ENCODE data around the gene EEF1E1.

The EEF1E1 gene

GRCh38 chr6:8088886-8089285, 13.5 kb downstream of the EEF1E1 start:
- H3K9me3 ChIP-seq (ENCODE audit: insufficient read depth, low read depth, low read length) = peaks cover 4% of the 10 kb centered on the region
- peaks cover 10 to 22% of the 10 kb centered on the region in 2 experiments for H3K36me3 ChIP-seq (ENCODE audit: control insufficient read depth in 1 of 2, insufficient read depth in 2 of 2, low read length in 2 of 2)
- no peak overlapping the region for H2BK5ac ChIP-seq (ENCODE audit: low read depth, low read length, poor library complexity)
- DNase-seq = no peak
- H2AFZ ChIP-seq (ENCODE audit: insufficient read depth, low read length, poor library complexity) = no peak overlapping the region
- H2AK5ac ChIP-seq (ENCODE audit: low read length) = no peak overlapping the region
- H3K79me1 ChIP-seq (ENCODE audit: low read length) = no peaks in the 10 kb centered on the region
- H3K18ac ChIP-seq (ENCODE audit: low read length) = no peak overlapping the region
- WGBS (ENCODE audit: extremely low coverage, insufficient coverage, insufficient read length) = no CpG with 5 or more reads among the region's 2 CpGs
- H3K4ac ChIP-seq (ENCODE audit: low read depth, low read length) = no peak overlapping the region
- H4K12ac ChIP-seq (ENCODE audit: low read depth, low read length) = no peak overlapping the region
- no peaks in the 10 kb centered on the region for H3K79me2 ChIP-seq (ENCODE audit: control insufficient read depth, insufficient read depth, low read length, poor library complexity)
- H3K4me3 ChIP-seq (ENCODE audit: low read depth, low read length) = no peak overlapping the region
- no peak overlapping the region for H4K91ac ChIP-seq (ENCODE audit: low read depth, low read length)
- H3K4me2 ChIP-seq (ENCODE audit: low read length) = no peak overlapping the region
- H2BK12ac ChIP-seq (ENCODE audit: low read length) = no peak overlapping the region
- H4K8ac ChIP-seq (ENCODE audit: low read depth, low read length) = no peak overlapping the region
- H3K27me3 ChIP-seq (ENCODE audit: insufficient read depth, low read length) = no peaks in the 10 kb centered on the region
- H2BK120ac ChIP-seq (ENCODE audit: insufficient read depth, low read length, poor library complexity) = no peak overlapping the region
- H3K27ac ChIP-seq (ENCODE audit: low read depth, low read length) = no peak overlapping the region
- H3K14ac ChIP-seq (ENCODE audit: low read length) = no peak overlapping the region
- no peaks in the 10 kb centered on the region for H3K4me1 ChIP-seq (ENCODE audit: control insufficient read depth in 1 of 2, insufficient read depth in 2 of 2, low read length in 2 of 2)
- no peak overlapping the region for H3K9ac ChIP-seq (ENCODE audit: low read length)
- H3K23ac ChIP-seq (ENCODE audit: low read length) = no peak overlapping the region

- H3K36me3 ChIP-seq (ENCODE audit: control insufficient read depth in 1 of 2, insufficient read depth in 2 of 2, low read length in 2 of 2) = peaks cover 7 to 22% of the 10 kb centered on the region in 2 experiments
- H3K4me1 ChIP-seq (ENCODE audit: control insufficient read depth in 1 of 2, insufficient read depth in 2 of 2, low read length in 2 of 2) = no peaks in the 10 kb centered on the region
- no CpG with 5 or more reads among the region's 5 CpGs for WGBS (ENCODE audit: extremely low coverage, insufficient coverage, insufficient read length)
- H2AFZ ChIP-seq (ENCODE audit: insufficient read depth, low read length, poor library complexity) = no peak overlapping the region
- peaks cover 4% of the 10 kb centered on the region for H3K9me3 ChIP-seq (ENCODE audit: insufficient read depth, low read depth, low read length)
- no peak overlapping the region for H4K12ac ChIP-seq (ENCODE audit: low read depth, low read length)
- no peak overlapping the region for H3K4me3 ChIP-seq (ENCODE audit: low read depth, low read length)
- H3K9ac ChIP-seq (ENCODE audit: low read length) = no peak overlapping the region
- H4K8ac ChIP-seq (ENCODE audit: low read depth, low read length) = no peak overlapping the region
- no peak overlapping the region for H2BK5ac ChIP-seq (ENCODE audit: low read depth, low read length, poor library complexity)
- no peaks in the 10 kb centered on the region for H3K79me1 ChIP-seq (ENCODE audit: low read length)
- H3K79me2 ChIP-seq (ENCODE audit: control insufficient read depth, insufficient read depth, low read length, poor library complexity) = no peaks in the 10 kb centered on the region
- DNase-seq = no peak
- H2BK12ac ChIP-seq (ENCODE audit: low read length) = no peak overlapping the region
- no peak overlapping the region for H3K14ac ChIP-seq (ENCODE audit: low read length)
- no peak overlapping the region for H4K91ac ChIP-seq (ENCODE audit: low read depth, low read length)
- no peaks in the 10 kb centered on the region for H3K27me3 ChIP-seq (ENCODE audit: insufficient read depth, low read length)
- H3K18ac ChIP-seq (ENCODE audit: low read length) = no peak overlapping the region
- no peak overlapping the region for H3K4ac ChIP-seq (ENCODE audit: low read depth, low read length)
- no peak overlapping the region for H2AK5ac ChIP-seq (ENCODE audit: low read length)
- H2BK120ac ChIP-seq (ENCODE audit: insufficient read depth, low read length, poor library complexity) = no peak overlapping the region
- H3K27ac ChIP-seq (ENCODE audit: low read depth, low read length) = no peak overlapping the region
- H3K4me2 ChIP-seq (ENCODE audit: low read length) = no peak overlapping the region
- H3K23ac ChIP-seq (ENCODE audit: low read length) = no peak overlapping the region
Observed at GRCh38 chr6:8087870-8088754, 14.2 kb downstream of the EEF1E1 start.

- no peak overlapping the region for H3K4me2 ChIP-seq (ENCODE audit: low read length)
- no peak overlapping the region for H3K4ac ChIP-seq (ENCODE audit: low read depth, low read length)
- no peak overlapping the region for H2AFZ ChIP-seq (ENCODE audit: insufficient read depth, low read length, poor library complexity)
- no peak overlapping the region for H4K12ac ChIP-seq (ENCODE audit: low read depth, low read length)
- no peak overlapping the region for H2BK120ac ChIP-seq (ENCODE audit: insufficient read depth, low read length, poor library complexity)
- no peak overlapping the region for H2AK5ac ChIP-seq (ENCODE audit: low read length)
- H3K23ac ChIP-seq (ENCODE audit: low read length) = no peak overlapping the region
- H3K79me1 ChIP-seq (ENCODE audit: low read length) = no peaks in the 10 kb centered on the region
- H3K9me3 ChIP-seq (ENCODE audit: insufficient read depth, low read depth, low read length) = peaks cover 4% of the 10 kb centered on the region
- no peak overlapping the region for H3K4me3 ChIP-seq (ENCODE audit: low read depth, low read length)
- H3K18ac ChIP-seq (ENCODE audit: low read length) = no peak overlapping the region
- no peak overlapping the region for H2BK5ac ChIP-seq (ENCODE audit: low read depth, low read length, poor library complexity)
- WGBS (ENCODE audit: extremely low coverage, insufficient coverage, insufficient read length) = no CpG with 5 or more reads among the region's 9 CpGs
- no peak overlapping the region for H3K9ac ChIP-seq (ENCODE audit: low read length)
- H4K8ac ChIP-seq (ENCODE audit: low read depth, low read length) = no peak overlapping the region
- DNase-seq = no peak
- H3K79me2 ChIP-seq (ENCODE audit: control insufficient read depth, insufficient read depth, low read length, poor library complexity) = no peaks in the 10 kb centered on the region
- no peak overlapping the region for H4K91ac ChIP-seq (ENCODE audit: low read depth, low read length)
- H3K14ac ChIP-seq (ENCODE audit: low read length) = no peak overlapping the region
- no peak overlapping the region for H2BK12ac ChIP-seq (ENCODE audit: low read length)
- peaks cover 7 to 21% of the 10 kb centered on the region in 2 experiments for H3K36me3 ChIP-seq (ENCODE audit: control insufficient read depth in 1 of 2, insufficient read depth in 2 of 2, low read length in 2 of 2)
- H3K27me3 ChIP-seq (ENCODE audit: insufficient read depth, low read length) = no peaks in the 10 kb centered on the region
- no peak overlapping the region for H3K27ac ChIP-seq (ENCODE audit: low read depth, low read length)
- no peaks in the 10 kb centered on the region for H3K4me1 ChIP-seq (ENCODE audit: control insufficient read depth in 1 of 2, insufficient read depth in 2 of 2, low read length in 2 of 2)
Observed at GRCh38 chr6:8086755-8087306, 15.5 kb downstream of the EEF1E1 start.

- H3K36me3 ChIP-seq (ENCODE audit: control insufficient read depth in 1 of 2, insufficient read depth in 2 of 2, low read length in 2 of 2) = peaks cover 7 to 20% of the 10 kb centered on the region in 2 experiments
Observed at GRCh38 chr6:8085053-8085511, 17.3 kb downstream of the EEF1E1 start.

More at GRCh38 chr6:8085053-8085511, 17.3 kb downstream of the EEF1E1 start:
- Histone ChIP-seq H3K27ac (ENCODE audit: low read depth, low read length) (no peak overlapping the region), H3K27me3 (ENCODE audit: insufficient read depth, low read length) (no peaks in the 10 kb centered on the region), H3K9me3 (ENCODE audit: insufficient read depth, low read depth, low read length) (peaks cover 4% of the 10 kb centered on the region), H3K18ac (ENCODE audit: low read length) (no peak overlapping the region), H3K4me1 (ENCODE audit: control insufficient read depth in 1 of 2, insufficient read depth in 2 of 2, low read length in 2 of 2) (no peaks in the 10 kb centered on the region), H2AFZ (ENCODE audit: insufficient read depth, low read length, poor library complexity) (no peak overlapping the region), H3K4ac (ENCODE audit: low read depth, low read length) (no peak overlapping the region), H4K91ac (ENCODE audit: low read depth, low read length) (no peak overlapping the region), H3K23ac (ENCODE audit: low read length) (no peak overlapping the region), H2BK120ac (ENCODE audit: insufficient read depth, low read length, poor library complexity) (no peak overlapping the region), H3K4me2 (ENCODE audit: low read length) (no peak overlapping the region), H4K8ac (ENCODE audit: low read depth, low read length) (no peak overlapping the region), H2BK5ac (ENCODE audit: low read depth, low read length, poor library complexity) (no peak overlapping the region), H3K14ac (ENCODE audit: low read length) (no peak overlapping the region), H3K4me3 (ENCODE audit: low read depth, low read length) (no peak overlapping the region), H2BK12ac (ENCODE audit: low read length) (no peak overlapping the region), H3K79me1 (ENCODE audit: low read length) (no peaks in the 10 kb centered on the region), H3K9ac (ENCODE audit: low read length) (no peak overlapping the region), H2AK5ac (ENCODE audit: low read length) (no peak overlapping the region), H4K12ac (ENCODE audit: low read depth, low read length) (no peak overlapping the region), H3K79me2 (ENCODE audit: control insufficient read depth, insufficient read depth, low read length, poor library complexity) (no peaks in the 10 kb centered on the region)
- WGBS (ENCODE audit: extremely low coverage, insufficient coverage, insufficient read length) = no CpG with 5 or more reads among the region's 2 CpGs
- DNase-seq = peak; percentile 40 to 82
